KOPT-K1 (cell line): ENCODE results near the gene GRIA1.
"Not testable (repeated sequence)": the region's sequence is repeated elsewhere in the genome, so short reads cannot be mapped to it uniquely, and the experiment has no call there.

Experiments
- H3K27ac ChIP-seq: fragments of 200-600 bp; sonication (generic); 2 replicates; pipeline ENCODE4 v1.5.1; 2016; ENCODE audit warnings: antibody characterized with exemption, mild to moderate bottlenecking, low read depth, low read length; ENCODE audit not compliant: poor library complexity, severe bottlenecking
- H3K36me3 ChIP-seq: fragments of 200-600 bp; sonication (generic); 2 replicates; pipeline ENCODE4 v1.5.1; 2017; ENCODE audit warnings: antibody characterized with exemption, mild to moderate bottlenecking, low read length, moderate library complexity; ENCODE audit not compliant: insufficient read depth
- H3K9me3 ChIP-seq: fragments of 200-600 bp; sonication (generic); 2 replicates; pipeline ENCODE4 v1.5.1; 2017; ENCODE audit warnings: antibody characterized with exemption, low read length, mild to moderate bottlenecking; ENCODE audit not compliant: insufficient read depth, poor library complexity, severe bottlenecking

Gene GRIA1

GRCh38 chr5:153829510-153830065, 339.1 kb downstream of the GRIA1 start:
- H3K27ac ChIP-seq = no peak overlapping the region
- no peaks in the 10 kb centered on the region for H3K36me3 ChIP-seq
- H3K9me3 ChIP-seq = no peaks in the 10 kb centered on the region

- Histone ChIP-seq H3K27ac (no peak overlapping the region), H3K36me3 (no peaks in the 10 kb centered on the region), H3K9me3 (no peaks in the 10 kb centered on the region)
These were observed 341.5 kb downstream of the GRIA1 start for GRCh38 chr5:153831973-153832372.

- H3K36me3 ChIP-seq = no peaks in the 10 kb centered on the region
- H3K27ac ChIP-seq = no peak overlapping the region
- no peaks in the 10 kb centered on the region for H3K9me3 ChIP-seq
These were observed 345.5 kb downstream of the GRIA1 start for GRCh38 chr5:153835891-153836515.

- H3K27ac ChIP-seq, H3K36me3 ChIP-seq, H3K9me3 ChIP-seq: not testable (repeated sequence)
These were observed 359.0 kb downstream of the GRIA1 start for GRCh38 chr5:153849303-153850113.

GRCh38 chr5:153860195-153860886, 369.9 kb downstream of the GRIA1 start:
- Histone ChIP-seq H3K36me3 (no peaks in the 10 kb centered on the region), H3K9me3 (no peaks in the 10 kb centered on the region)

GRCh38 chr5:153862906-153863305, 372.4 kb downstream of the GRIA1 start:
- not testable (repeated sequence) for H3K9me3 ChIP-seq, H3K36me3 ChIP-seq, H3K27ac ChIP-seq

More at GRCh38 chr5:153860195-153860886, 369.9 kb downstream of the GRIA1 start:
- no peak overlapping the region for H3K27ac ChIP-seq
